PC-3 (cell line): ENCODE measurements around the gene HILPDA. TPM values are rescaled to one million over a fixed set of nuclear protein-coding genes. Genes with fewer than 3 reads are reported as not detected.

Experiments
- ATAC-seq: fragments of 200-7000 bp; cut with Tn5 transposase; 2 replicates; pipeline ENCODE4 v1.9.1; 2020; ENCODE audit warnings: mild to moderate bottlenecking, moderate library complexity
- BruUV-seq: library from RNA; stranded (reverse); fragments of 400-500 nt; replicated peaks from 2 replicates; lab custom pipeline; 2021; lab: Mats Ljungman, UMichigan
- CTCF ChIA-PET: fragments of 300-600 bp; sonication (Branson Sonifier 250); formaldehyde crosslinking; loops from one replicate; lab custom pipeline; 2022; ENCODE audit warnings: antibody characterized with exemption; lab: Charles Lee
- POLR2A ChIA-PET: fragments of 300-600 bp; sonication (Branson Sonifier 250); formaldehyde crosslinking; loops from one replicate; lab custom pipeline; 2022; ENCODE audit warnings: antibody characterized with exemption; ENCODE audit not compliant: unreplicated experiment; lab: Charles Lee
- DNase-seq: peaks from one replicate; pipeline ENCODE4 v3.0.0-alpha.2; 2015
- H2AFZ ChIP-seq: fragments of 300-600 bp; sonication (generic); 2 replicates; pipeline ENCODE4 v1.6.0; 2016; ENCODE audit warnings: antibody characterized with exemption, low read length
- H3F3A ChIP-seq: fragments of 300-600 bp; sonication (generic); one replicate; pipeline ENCODE4 v1.6.0; 2017; ENCODE audit warnings: antibody characterized with exemption, low read length, control low read depth, mild to moderate bottlenecking; ENCODE audit not compliant: unreplicated experiment
- H3K27ac ChIP-seq: fragments of 300-600 bp; sonication (generic); 2 replicates; pipeline ENCODE4 v1.5.1; 2016; ENCODE audit warnings: mild to moderate bottlenecking, low read length
- H3K27me3 ChIP-seq: fragments of 300-600 bp; sonication (generic); 2 replicates; pipeline ENCODE4 v1.6.1; 2016; ENCODE audit warnings: low read length, mixed read lengths
- H3K36me3 ChIP-seq: fragments of 300-600 bp; sonication (generic); 2 replicates; pipeline ENCODE4 v1.6.1; 2016; ENCODE audit warnings: low read depth, mixed run types, low read length, mixed read lengths
- H3K4me1 ChIP-seq: fragments of 300-600 bp; sonication (generic); 2 replicates; pipeline ENCODE4 v1.5.1; 2016; ENCODE audit warnings: low read length; ENCODE audit not compliant: insufficient read depth
- H3K4me2 ChIP-seq: fragments of 300-600 bp; sonication (generic); 2 replicates; pipeline ENCODE4 v1.6.0; 2016; ENCODE audit warnings: low read length
- H3K4me3 ChIP-seq: fragments of 300-600 bp; sonication (generic); 2 replicates; pipeline ENCODE4 v1.5.1; 2016; ENCODE audit warnings: mild to moderate bottlenecking, low read length, mixed read lengths
- H3K79me2 ChIP-seq: fragments of 300-600 bp; sonication (generic); 2 replicates; pipeline ENCODE4 v1.6.1; 2017; ENCODE audit warnings: low read length, mixed read lengths
- H3K9ac ChIP-seq: fragments of 300-600 bp; sonication (generic); 2 replicates; pipeline ENCODE4 v1.6.0; 2016; ENCODE audit warnings: mild to moderate bottlenecking, low read length
- H3K9me2 ChIP-seq: fragments of 300-600 bp; sonication (generic); replicated peaks from 2 replicates; pipeline ENCODE4 v1.6.1; 2016; ENCODE audit warnings: mixed run types, low read length, mixed read lengths
- H3K9me3 ChIP-seq: fragments of 300-600 bp; sonication (generic); 2 replicates; pipeline ENCODE4 v1.6.1; 2016; ENCODE audit warnings: low read length, mixed read lengths
- H4K20me1 ChIP-seq: fragments of 300-600 bp; sonication (generic); 2 replicates; pipeline ENCODE4 v1.6.1; 2016; ENCODE audit warnings: low read length, mixed read lengths
- EZH2 ChIP-seq: fragments of 300-600 bp; sonication (generic); IDR thresholded peaks from one replicate; pipeline ENCODE4 v1.6.1; 2017; ENCODE audit warnings: antibody characterized with exemption, mild to moderate bottlenecking, low read length; ENCODE audit not compliant: unreplicated experiment
- EZH2phosphoT487 ChIP-seq: fragments of 300-600 bp; sonication (generic); IDR thresholded peaks from 2 replicates; pipeline ENCODE4 v1.6.1; 2018; ENCODE audit warnings: mild to moderate bottlenecking, antibody characterized with exemption, low read length, borderline replicate concordance
- intact Hi-C: fragments of 100-400 bp; cut with micrococcal nuclease; formaldehyde crosslinking; loops from 2 replicates; pipeline ENCODE4 v1.9.0; 2023
- total RNA-seq: library from RNA; depleted of rRNA; stranded (reverse); fragments of >200 nt; gene quantifications from 2 replicates; pipeline ENCODE4 v1.2.3, GENCODE V29; 2014
- TF ChIP-seq, protein P1 (sequence below): fragments of 300-600 bp; sonication (generic); conservative IDR thresholded peaks from 2 replicates; pipeline ENCODE4 v1.5.1; 2017; ENCODE audit warnings: antibody characterized with exemption, low read depth, mild to moderate bottlenecking, low read length

HILPDA gene
- total RNA-seq, 1 experiment from 2014 or later = 29.1 TPM

DNA sequence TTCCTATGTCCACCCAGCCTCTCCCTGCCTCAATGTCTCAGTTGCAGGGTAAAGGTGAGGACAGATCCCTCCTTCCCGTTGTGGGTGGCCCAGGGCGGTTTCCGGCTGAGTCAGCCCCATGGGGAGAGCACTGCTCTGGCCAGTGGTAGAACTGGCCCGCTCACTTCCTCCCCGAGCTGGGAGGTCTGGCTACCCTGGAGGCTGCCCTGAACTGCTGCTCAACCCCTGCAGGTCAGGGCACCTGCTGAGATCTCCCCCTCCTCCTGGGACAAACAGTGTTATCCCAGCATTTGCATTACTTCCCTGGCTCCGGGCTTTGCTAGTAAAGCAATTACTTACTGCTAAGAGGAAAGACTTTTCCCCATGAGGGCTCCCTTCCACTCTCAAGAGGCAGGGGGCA, 24.5 kb upstream of the HILPDA start:
- H3F3A ChIP-seq = no peaks in the 10 kb centered on the region
- no peak overlapping the region for H3K4me3 ChIP-seq
- H3K9me2 ChIP-seq = no peaks in the 10 kb centered on the region
- no peaks in the 10 kb centered on the region for H4K20me1 ChIP-seq
- H3K9me3 ChIP-seq = no peaks in the 10 kb centered on the region
- POLR2A ChIA-PET = no interaction called here
- H2AFZ ChIP-seq = no peak overlapping the region
- intact Hi-C loops = no loop called here
- CTCF ChIA-PET = no interaction called here
- no peak overlapping the region for H3K27ac ChIP-seq
- no peaks in the 10 kb centered on the region for H3K36me3 ChIP-seq
- DNase-seq (peak; percentile 47), ATAC-seq (peak; percentile 53)
- BruUV-seq = no TSS peak
- peaks cover 15% of the 10 kb centered on the region; the same call in 1 of the 2 replicates for H3K4me1 ChIP-seq
- no peaks in the 10 kb centered on the region for H3K27me3 ChIP-seq
- H3K9ac ChIP-seq = no peak overlapping the region
- H3K79me2 ChIP-seq = no peaks in the 10 kb centered on the region
- no peak overlapping the region for H3K4me2 ChIP-seq
- TF ChIP-seq, protein P1, sequence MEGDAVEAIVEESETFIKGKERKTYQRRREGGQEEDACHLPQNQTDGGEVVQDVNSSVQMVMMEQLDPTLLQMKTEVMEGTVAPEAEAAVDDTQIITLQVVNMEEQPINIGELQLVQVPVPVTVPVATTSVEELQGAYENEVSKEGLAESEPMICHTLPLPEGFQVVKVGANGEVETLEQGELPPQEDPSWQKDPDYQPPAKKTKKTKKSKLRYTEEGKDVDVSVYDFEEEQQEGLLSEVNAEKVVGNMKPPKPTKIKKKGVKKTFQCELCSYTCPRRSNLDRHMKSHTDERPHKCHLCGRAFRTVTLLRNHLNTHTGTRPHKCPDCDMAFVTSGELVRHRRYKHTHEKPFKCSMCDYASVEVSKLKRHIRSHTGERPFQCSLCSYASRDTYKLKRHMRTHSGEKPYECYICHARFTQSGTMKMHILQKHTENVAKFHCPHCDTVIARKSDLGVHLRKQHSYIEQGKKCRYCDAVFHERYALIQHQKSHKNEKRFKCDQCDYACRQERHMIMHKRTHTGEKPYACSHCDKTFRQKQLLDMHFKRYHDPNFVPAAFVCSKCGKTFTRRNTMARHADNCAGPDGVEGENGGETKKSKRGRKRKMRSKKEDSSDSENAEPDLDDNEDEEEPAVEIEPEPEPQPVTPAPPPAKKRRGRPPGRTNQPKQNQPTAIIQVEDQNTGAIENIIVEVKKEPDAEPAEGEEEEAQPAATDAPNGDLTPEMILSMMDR = no peak
- TF ChIP-seq EZH2 (no peak), EZH2phosphoT487 (no peak)

DNA sequence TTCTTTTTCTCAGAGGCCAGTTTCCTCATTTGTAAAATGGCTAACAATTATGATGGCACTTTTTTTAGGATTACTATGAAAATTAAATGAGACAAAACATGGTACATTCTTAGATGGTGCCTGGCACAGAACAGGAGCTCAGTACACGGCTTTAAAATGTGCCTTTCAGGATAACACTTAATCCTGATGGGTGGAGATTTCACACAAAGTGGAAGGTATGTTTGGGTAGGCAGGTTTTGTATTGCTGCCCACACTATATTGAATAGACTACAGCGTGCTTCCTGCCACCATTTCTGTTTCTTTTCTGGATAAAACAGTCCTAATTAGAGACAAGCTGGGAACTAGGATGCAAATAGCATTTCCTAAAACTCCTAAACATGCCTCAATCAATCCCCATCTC, 23.9 kb upstream of the HILPDA start:
- Histone ChIP-seq H3K9me3 (no peaks in the 10 kb centered on the region), H3K27ac (no peak overlapping the region), H3K9me2 (no peaks in the 10 kb centered on the region), H3K4me1 (peaks cover 15% of the 10 kb centered on the region; the same call in 1 of the 2 replicates), H4K20me1 (no peaks in the 10 kb centered on the region), H2AFZ (no peak overlapping the region), H3K9ac (no peak overlapping the region), H3K36me3 (no peaks in the 10 kb centered on the region), H3K4me2 (no peak overlapping the region), H3F3A (no peaks in the 10 kb centered on the region), H3K27me3 (no peaks in the 10 kb centered on the region), H3K4me3 (no peak overlapping the region), H3K79me2 (no peaks in the 10 kb centered on the region)
- CTCF ChIA-PET = interaction anchor here (1.1 kb wide), 1 partner anchor 28 kb away, joined by 3 read pairs; no protein-coding TSS in a partner anchor
- TF ChIP-seq, protein P1 = no peak
- TF ChIP-seq EZH2phosphoT487 = no peak
- TF ChIP-seq EZH2 = no peak
- ATAC-seq (no peak), DNase-seq (no peak)
- POLR2A ChIA-PET = no interaction called here
- intact Hi-C loops = no loop called here
- no TSS peak for BruUV-seq
